Erythroblast (primary cell): ENCODE results near the gene ANKRD44.

Experiments
- DNase-seq, 2 experiments: peaks; one replicate each; lab custom pipeline; 2025; lab: John Stamatoyannopoulos, UW
- GATA1 ChIP-seq: IDR thresholded peaks from 2 replicates; pipeline ENCODE4 v1.6.1; 2011; ENCODE audit warnings: low read depth, mild to moderate bottlenecking, control low read depth, low read length, moderate library complexity
- POLR2A ChIP-seq: IDR thresholded peaks from 2 replicates; pipeline ENCODE4 v1.6.1; 2011; ENCODE audit warnings: mild to moderate bottlenecking, low read length

Gene ANKRD44

DNA sequence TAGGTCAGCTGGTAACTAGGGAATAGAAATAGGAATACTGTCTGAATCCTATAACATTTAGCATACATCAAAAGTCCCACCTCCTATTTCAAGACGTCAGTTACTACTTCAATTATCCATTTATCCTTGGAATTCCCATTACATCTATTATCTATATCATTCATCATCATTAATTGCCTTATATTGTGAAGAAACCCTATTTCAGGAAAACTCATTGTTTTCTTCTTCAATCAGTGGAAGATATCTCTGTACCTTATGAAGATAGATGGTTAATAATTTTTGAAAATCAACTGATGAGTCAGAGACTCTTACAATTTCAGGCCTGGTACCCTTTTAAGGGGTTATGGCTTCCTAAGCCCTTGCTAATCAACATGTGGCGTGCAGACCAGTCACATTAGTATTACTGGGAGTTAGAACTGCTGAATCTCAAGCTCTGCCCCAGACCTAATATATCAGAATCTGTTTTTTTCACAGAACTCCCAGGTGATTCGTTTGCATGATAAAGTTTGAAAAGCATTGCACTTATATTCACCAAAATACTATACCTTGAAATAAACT is 314.7 kb downstream of the ANKRD44 start:
- TF ChIP-seq GATA1 (no peak), POLR2A (no peak)
- DNase-seq: no peak

DNA sequence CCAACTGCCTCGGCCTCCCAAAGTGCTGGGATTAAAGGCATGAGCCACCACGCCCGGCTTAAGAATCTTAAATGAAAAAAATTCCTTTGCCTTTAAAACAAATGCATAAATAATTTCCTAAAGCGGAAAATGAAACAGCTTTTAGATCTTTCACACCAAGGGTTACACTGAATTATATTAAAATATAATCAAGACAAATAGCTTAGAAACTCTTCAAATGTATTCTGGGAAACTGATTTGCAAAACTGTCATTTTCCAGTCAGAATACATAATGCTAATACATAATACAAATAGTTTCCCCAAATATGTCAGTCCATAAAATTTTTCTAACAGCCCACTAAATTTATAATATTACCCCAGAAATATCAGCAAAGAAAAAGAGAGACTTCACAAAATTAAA is 315.8 kb downstream of the ANKRD44 start:
- TF ChIP-seq POLR2A: no peak
- no peak for TF ChIP-seq GATA1
- DNase-seq: no peak

DNA sequence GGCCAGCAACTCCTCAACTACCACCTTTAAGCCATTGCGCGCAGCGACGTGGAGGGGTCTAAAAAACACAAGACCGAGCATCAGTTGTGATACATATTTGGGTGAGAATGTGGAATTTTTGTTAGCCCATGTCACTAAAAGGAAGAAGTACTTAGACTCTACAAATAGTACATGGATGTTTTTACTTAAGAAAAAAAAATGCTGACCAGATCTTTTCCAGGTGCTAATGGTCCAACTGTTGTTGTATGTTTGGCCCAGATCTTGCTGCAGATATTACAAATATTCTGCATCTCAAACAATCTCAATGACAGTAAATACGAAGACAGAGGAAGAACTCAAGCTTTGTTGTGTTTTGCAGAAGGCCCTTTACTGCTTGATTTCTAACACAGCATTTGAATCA is 317.0 kb downstream of the ANKRD44 start:
- TF ChIP-seq GATA1: no peak
- DNase-seq: no peak

DNA sequence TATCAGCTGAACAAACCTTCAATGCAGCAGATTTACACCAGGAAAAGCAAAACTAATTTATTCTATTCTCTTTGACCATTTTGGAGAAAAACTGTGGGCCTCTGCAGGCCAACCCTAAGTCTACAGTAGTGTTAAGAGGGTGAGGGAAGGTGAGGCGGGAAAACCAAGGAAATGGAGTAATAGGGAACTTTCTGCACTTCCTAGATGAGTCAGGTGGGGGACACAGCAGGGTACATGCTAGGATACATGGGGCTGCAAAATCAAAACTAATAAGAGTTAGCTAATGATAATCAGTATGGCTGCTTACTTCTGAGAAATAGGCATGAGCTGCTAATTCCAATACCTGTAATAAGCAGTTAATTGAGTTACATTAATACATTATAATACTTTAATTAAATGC is 318.1 kb downstream of the ANKRD44 start:
- DNase-seq: no peak
- no peak for TF ChIP-seq POLR2A
- TF ChIP-seq GATA1: no peak

DNA sequence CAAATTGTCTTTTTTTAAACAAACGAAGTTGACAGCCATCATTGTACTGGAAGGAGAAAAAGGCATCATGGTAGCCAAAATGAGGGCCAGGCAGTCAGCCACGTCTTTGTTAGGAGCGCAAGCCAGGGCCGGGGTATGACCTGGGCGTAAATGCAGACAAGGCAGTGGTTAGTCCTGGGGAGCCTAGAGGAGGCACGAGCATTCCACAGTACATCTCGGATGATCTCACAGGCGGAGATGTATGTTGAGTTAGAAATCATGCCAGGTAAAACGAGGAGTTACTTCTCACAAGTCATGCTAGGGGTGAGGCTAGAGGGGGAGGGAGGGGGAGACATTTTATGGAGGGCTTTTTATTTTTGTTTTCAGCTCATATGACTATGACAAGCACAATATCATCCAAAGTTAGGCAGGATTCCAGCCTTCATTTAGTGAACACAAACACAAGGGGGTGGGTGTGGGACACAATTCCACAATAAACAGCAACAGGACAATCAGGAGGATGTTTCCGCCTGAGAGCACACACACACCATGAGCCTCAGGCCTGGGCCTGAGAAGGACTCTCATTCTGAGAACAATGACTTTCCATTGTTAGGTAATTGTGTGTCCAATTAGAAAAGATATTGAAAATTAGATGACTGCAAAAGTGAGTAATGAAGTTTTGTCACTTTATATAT is 319.7 kb downstream of the ANKRD44 start:
- no peak for DNase-seq
- TF ChIP-seq POLR2A (no peak), GATA1 (no peak)

DNA sequence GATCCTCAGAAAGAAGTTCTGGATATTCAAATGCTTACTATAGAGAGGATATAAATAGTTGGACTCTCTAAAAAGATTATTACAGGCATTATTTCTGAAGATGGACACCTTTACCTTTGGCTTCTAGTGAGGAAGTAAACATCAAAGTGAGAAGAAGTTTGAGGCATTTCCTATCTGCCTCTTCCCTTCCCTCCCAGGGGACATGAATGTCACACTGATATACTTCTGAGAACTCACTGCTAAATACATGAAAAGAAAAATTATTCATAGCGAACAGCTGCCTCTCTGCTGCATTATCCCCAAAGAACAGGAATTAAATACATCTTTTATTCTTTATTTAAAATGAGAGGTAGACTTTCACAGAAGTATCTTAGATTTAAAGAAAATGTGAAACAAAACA is 320.5 kb downstream of the ANKRD44 start:
- no peak for DNase-seq
- TF ChIP-seq POLR2A (no peak), GATA1 (no peak)

DNA sequence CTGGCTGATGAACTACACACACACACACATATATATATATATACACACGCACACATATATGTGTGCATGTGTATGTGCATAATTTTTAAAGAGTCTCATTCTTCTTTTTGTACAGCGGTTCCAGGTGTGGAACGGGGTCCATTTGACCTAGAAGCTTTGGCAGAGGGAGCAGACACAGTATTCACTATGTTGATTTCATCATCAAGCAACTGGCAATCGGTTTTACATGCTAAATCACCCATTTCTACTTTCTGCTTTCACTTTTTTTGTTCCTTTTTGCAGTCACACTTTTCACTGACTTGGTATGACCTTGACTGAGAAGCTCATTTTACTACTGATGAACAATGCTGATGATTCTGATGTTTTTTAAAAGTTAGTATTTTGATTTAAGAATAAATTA is 321.1 kb downstream of the ANKRD44 start:
- no peak for DNase-seq

DNA sequence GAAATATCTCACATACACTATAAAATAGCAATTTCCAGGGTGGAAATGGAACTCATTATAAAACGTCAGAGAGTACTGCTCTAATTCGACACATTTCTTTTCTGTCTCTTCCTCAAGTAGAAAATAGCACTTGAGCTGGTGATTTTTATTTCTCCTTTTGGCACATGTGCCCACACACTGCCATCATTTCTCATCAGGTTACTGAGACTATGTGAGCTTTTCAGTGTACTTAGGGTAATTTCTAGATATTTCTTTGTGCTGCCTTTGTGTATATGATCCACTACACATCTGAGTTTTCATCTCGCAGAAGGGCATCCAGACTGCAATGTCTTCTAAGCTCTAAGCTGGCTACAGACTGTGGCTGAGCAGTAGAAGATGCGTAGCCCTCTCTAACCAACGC is 321.9 kb downstream of the ANKRD44 start:
- DNase-seq: no peak
- TF ChIP-seq POLR2A: no peak
- TF ChIP-seq GATA1: no peak

More for the DNA sequence above, 321.1 kb downstream of the ANKRD44 start:
- TF ChIP-seq POLR2A (no peak), GATA1 (no peak)

DNA sequence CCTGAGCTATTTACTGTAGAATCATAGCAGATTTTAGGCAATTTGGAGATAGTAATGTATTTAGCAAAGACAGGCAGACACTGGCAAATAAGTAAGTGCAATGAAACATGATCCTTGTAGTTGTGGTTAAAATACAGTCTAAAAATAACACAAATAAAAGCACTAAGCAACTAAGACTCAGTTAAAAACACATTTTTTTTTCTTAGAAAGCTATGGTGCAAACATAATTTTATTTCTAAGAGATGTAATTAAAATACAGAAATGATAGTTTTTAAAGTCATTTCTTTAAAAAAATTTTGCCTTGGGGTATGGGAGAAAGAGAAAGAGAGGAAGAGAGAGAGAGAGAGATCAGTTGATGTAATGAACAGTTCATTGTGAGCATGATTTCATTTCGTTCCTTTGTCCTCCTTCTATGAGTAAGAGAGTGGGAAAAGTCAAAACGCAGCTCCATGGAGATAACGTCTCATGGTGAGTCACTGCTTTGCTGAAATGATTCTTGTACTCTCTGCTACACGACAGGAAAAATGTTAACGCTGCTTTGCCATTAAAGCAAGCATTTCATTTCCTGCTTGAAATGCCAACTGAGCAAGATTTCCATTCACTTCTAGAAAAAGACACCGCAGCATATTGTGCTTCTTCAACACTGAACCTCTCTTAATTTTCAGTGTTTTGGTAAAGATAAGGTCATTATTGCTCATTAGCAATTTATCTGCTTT is 322.8 kb downstream of the ANKRD44 start:
- DNase-seq: peak in 1 of 2 experiments; percentile 15
- no peak for TF ChIP-seq POLR2A
- TF ChIP-seq GATA1: no peak

DNA sequence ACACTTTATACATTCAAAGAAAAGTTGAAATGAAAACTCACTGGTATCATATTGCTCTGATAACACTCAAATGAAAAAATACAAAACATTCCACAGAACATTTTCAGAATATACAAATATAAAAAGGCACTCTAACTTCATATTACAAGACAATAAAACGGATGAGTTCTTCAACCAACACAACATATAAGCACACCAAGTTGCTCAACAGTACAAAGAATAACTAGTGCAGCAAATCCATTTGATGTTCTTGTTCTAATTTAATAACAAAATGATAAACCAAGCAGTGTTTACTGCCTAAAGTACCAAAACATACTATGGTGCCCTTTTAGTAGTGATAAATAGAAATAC is 323.3 kb downstream of the ANKRD44 start:
- no peak for DNase-seq
- TF ChIP-seq GATA1: no peak
- TF ChIP-seq POLR2A: no peak

DNA sequence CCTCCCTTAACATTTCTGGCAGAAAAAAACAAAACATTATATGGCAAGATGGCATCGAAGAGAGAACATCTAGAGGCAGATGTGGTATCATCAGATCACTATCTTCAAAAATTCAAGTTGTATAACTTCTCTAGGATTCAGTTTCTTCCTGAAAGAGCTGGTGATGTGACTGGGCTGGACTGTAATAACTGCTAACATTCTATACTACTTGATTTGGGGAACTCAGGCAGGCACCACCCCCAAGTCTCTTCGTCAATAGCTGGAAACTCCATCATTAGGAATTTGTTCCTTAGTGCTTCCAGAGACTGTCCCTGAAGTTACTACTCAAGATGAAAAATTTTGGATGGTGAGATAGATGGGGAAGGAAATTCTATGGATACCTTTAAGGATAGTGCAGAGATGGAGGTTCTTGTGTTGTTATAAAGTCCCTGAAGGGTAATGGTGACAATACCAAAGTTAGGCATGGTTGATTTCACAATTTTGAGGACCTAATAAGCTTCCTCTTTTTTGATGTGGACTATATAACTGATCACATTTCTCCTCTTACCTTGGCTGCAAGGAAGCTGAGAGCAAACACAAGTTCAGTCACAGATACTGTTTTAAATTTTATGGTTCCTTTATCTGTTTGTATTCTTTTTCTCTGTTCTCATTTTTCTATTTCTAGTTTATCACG is 324.9 kb downstream of the ANKRD44 start:
- TF ChIP-seq POLR2A: no peak
- no peak for TF ChIP-seq GATA1
- no peak for DNase-seq

DNA sequence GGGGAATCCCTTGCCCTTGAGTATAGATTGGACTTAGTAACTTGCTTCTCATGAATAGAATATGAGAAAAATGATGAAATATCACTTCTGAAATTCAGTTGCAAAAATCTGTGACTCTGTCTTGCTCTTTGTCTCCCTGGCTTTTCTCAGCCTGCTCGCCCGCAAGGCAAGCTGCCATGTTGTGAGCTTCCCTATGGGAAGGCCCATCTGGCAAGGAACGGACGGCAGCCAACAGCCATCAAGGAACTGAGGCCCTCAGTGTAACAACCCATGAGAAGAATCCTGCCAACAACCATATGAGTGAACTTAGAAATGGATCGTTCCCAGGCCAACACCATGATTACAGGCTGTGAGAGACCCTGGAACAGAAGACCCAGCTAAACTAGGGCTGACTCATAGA is 325.7 kb downstream of the ANKRD44 start:
- no peak for DNase-seq
- no peak for TF ChIP-seq GATA1
- TF ChIP-seq POLR2A: no peak

DNA sequence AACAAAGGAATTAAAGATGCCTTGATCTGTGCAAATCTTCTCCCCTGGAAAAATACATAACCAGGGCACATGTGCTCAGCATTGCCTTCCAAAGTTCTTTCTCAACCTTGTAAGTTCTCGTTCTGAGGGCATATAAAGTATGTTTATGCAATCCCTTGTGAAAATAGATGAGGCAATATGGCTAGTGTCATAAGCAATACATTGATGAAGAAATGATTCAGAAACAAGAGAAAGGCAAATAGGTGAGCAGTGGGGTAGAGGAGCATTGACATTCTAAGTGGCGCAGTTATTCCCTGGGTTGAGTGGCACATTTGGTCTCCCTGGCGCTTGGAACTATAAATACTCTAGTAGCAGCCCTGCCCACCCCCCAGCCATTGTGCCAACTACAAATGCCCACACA is 326.6 kb downstream of the ANKRD44 start:
- TF ChIP-seq POLR2A: no peak
- TF ChIP-seq GATA1: no peak

DNA sequence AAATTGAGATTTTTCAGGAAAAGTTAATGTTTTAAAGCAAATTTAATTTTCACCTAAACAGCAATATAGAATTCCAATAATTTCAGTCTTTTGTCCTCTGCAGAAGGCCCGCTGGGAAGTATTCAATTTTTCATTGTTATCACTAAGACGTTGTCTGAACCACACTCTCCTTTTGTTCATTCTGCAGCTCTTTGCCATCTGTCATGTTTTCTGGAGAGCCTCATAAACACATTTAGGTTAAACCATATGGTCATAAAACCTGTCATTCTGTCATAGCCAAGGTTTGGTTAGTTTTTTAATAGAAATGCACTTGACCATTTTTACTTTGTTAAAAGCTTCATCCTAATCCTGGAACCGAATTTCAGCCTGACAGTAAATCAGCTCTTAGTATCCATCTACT is 330.1 kb downstream of the ANKRD44 start:
- no peak for DNase-seq
- TF ChIP-seq POLR2A: no peak
- no peak for TF ChIP-seq GATA1

More for the DNA sequence above, 326.6 kb downstream of the ANKRD44 start:
- no peak for DNase-seq
